K562 (cell line): Measurements from ENCODE around the gene CDH12. TPM values are rescaled to one million over a fixed set of nuclear protein-coding genes. Genes with fewer than 3 reads are reported as not detected.

Experiments used
- ATAC-seq: fragments of 200-7000 bp; cut with Tn5 transposase; 3 replicates; pipeline ENCODE4 v1.9.1; 2020; ENCODE audit warnings: moderate library complexity
- BruUV-seq: library from RNA; stranded (reverse); fragments of 400-500 nt; replicated peaks from 2 replicates; lab custom pipeline; 2021; lab: Mats Ljungman, UMichigan
- CTCF ChIA-PET: fragments of 300-600 bp; formaldehyde crosslinking; extraction: SDS; loops from one replicate; lab custom pipeline; 2021; ENCODE audit warnings: low intra/inter-chr PET ratio; lab: Yijun Ruan, JAX
- POLR2A ChIA-PET: fragments of 300-600, 350-650 bp; sonication (Branson Sonifier 250); formaldehyde crosslinking; extraction: SDS; loops from one replicate; lab custom pipeline; 2021; ENCODE audit warnings: antibody characterized with exemption, inconsistent platforms; lab: Yijun Ruan, JAX
- DNase-seq, 4 experiments: peaks; one replicate each; pipeline versions ENCODE4 v3.0.0 to v3.0.0-alpha.2; 2011 to 2018; ENCODE audit warnings: low spot score in 3 of 4, mixed read lengths in 3 of 4; ENCODE audit errors: extremely low read depth in 1 of 4
- FAIRE-seq: peaks from 2 replicates; lab custom pipeline; 2011; peaks lifted over from hg19 to GRCh38; lab: Jason Lieb, UNC
- H2AFZ ChIP-seq: 2 replicates; pipeline ENCODE4 v1.6.0; 2011; ENCODE audit warnings: low read depth, low read length, control low read depth, inconsistent platforms
- H3K27ac ChIP-seq: fragments of 200-600 bp; 3 replicates; pipeline ENCODE4 v1.8.0; 2011; ENCODE audit warnings: low read depth, mild to moderate bottlenecking, control low read depth, inconsistent platforms, low read length, moderate library complexity, mixed read lengths; ENCODE audit errors: extremely low read depth
- H3K27me3 ChIP-seq, 2 experiments: fragments of 300-600 bp in 1 of 2; 2 replicates in 1 of 2; 3 replicates in 1 of 2; pipeline versions ENCODE4 v1.6.0 to v1.8.0; 2011; ENCODE audit warnings: inconsistent platforms in 2 of 2, low read length in 2 of 2, mild to moderate bottlenecking in 1 of 2, mixed read lengths in 1 of 2, moderate library complexity in 1 of 2; ENCODE audit not compliant: control insufficient read depth in 2 of 2, insufficient read depth in 2 of 2
- H3K36me3 ChIP-seq: fragments of 300-600 bp; 3 replicates; pipeline ENCODE4 v1.8.0; 2011; ENCODE audit warnings: mild to moderate bottlenecking, low read length, inconsistent platforms; ENCODE audit not compliant: control insufficient read depth, insufficient read depth
- H3K4me1 ChIP-seq, 2 experiments: fragments of 200-600 bp in 1 of 2; replicated peaks in 1 of 2; 2 replicates in 1 of 2; 3 replicates in 1 of 2; pipeline versions ENCODE4 v1.5.1 to v1.8.0; 2011; ENCODE audit warnings: inconsistent platforms in 2 of 2, low read length in 2 of 2, mild to moderate bottlenecking in 1 of 2, mixed read lengths in 1 of 2, moderate library complexity in 1 of 2; ENCODE audit not compliant: control insufficient read depth in 2 of 2, insufficient read depth in 2 of 2
- H3K4me2 ChIP-seq: 2 replicates; pipeline ENCODE4 v1.6.1; 2011; ENCODE audit warnings: low read length, control low read depth, inconsistent platforms, mixed read lengths; ENCODE audit not compliant: insufficient read depth
- H3K4me3 ChIP-seq: fragments of 200-600 bp; sonication (generic), shearing (Covaris generic); 2 replicates; pipeline ENCODE4 v1.5.1; 2016; ENCODE audit warnings: control low read depth, inconsistent platforms
- H3K79me2 ChIP-seq: fragments of 200-600 bp; 3 replicates; pipeline ENCODE4 v1.8.0; 2011; ENCODE audit warnings: low read length, inconsistent platforms; ENCODE audit not compliant: control insufficient read depth, insufficient read depth
- H3K9ac ChIP-seq, 2 experiments: 2 replicates each; pipeline versions ENCODE4 v1.6.0 to v1.6.1; 2011; ENCODE audit warnings: low read depth in 2 of 2, low read length in 2 of 2, control low read depth in 1 of 2, inconsistent platforms in 1 of 2, mild to moderate bottlenecking in 1 of 2, mixed read lengths in 1 of 2; ENCODE audit not compliant: insufficient read depth in 1 of 2
- H3K9me1 ChIP-seq: one replicate; pipeline ENCODE4 v1.6.0; 2011; ENCODE audit warnings: inconsistent platforms, mild to moderate bottlenecking, low read length, moderate library complexity; ENCODE audit not compliant: control insufficient read depth, insufficient read depth
- H3K9me3 ChIP-seq: replicated peaks from 2 replicates; pipeline ENCODE4 v1.5.1; 2011; ENCODE audit warnings: low read depth, low read length, inconsistent platforms; ENCODE audit not compliant: control insufficient read depth, insufficient read depth
- H4K20me1 ChIP-seq: replicated peaks from 2 replicates; pipeline ENCODE4 v1.6.1; 2011; ENCODE audit warnings: low read length, inconsistent platforms, mixed read lengths; ENCODE audit not compliant: control insufficient read depth, insufficient read depth
- CBX2 ChIP-seq: fragments of 200-600 bp; sonication (generic); IDR thresholded peaks from one replicate; pipeline ENCODE4 v1.6.1; 2012; ENCODE audit warnings: mild to moderate bottlenecking, low read length, inconsistent platforms; ENCODE audit not compliant: insufficient read depth, poor library complexity, severe bottlenecking
- FOXK1 ChIP-seq: sonication (generic); formaldehyde crosslinking; IDR thresholded peaks from 2 replicates; pipeline ENCODE4 v1.8.0; 2022; ENCODE audit warnings: missing genetic modification reagents, mild to moderate bottlenecking, borderline replicate concordance
- RBM25 ChIP-seq: fragments of 200-400 bp; formaldehyde crosslinking; IDR thresholded peaks from 2 replicates; pipeline ENCODE4 v1.6.1; 2018; ENCODE audit warnings: low read length, low read depth, moderate library complexity; ENCODE audit not compliant: severe bottlenecking
- TBP ChIP-seq: optimal IDR thresholded peaks from 2 replicates; pipeline ENCODE3; 2011; ENCODE audit warnings: low read depth, low read length, improper control_type of control experiment
- XRCC5 ChIP-seq: fragments of 200-400 bp; formaldehyde crosslinking; IDR thresholded peaks from 2 replicates; pipeline ENCODE4 v1.6.1; 2017; ENCODE audit warnings: low read depth, mild to moderate bottlenecking, low read length
- YY1 ChIP-seq, 3 experiments: IDR thresholded peaks; 2 replicates each; pipeline ENCODE4 v1.6.1; 2011; ENCODE audit warnings: low read length in 2 of 3, mild to moderate bottlenecking in 2 of 3, moderate library complexity in 2 of 3, borderline replicate concordance in 1 of 3, control low read depth in 1 of 3, low read depth in 1 of 3; ENCODE audit not compliant: insufficient read depth in 3 of 3, insufficient replicate concordance in 2 of 3, control insufficient read depth in 1 of 3, insufficient read length in 1 of 3; ENCODE audit errors: extremely low read depth in 1 of 3
- ZNF253 ChIP-seq: fragments of 250-450 bp; sonication (Bioruptor Pico); conservative IDR thresholded peaks from 2 replicates; pipeline ENCODE4 v1.6.1; 2021; ENCODE audit warnings: mild to moderate bottlenecking
- ZNF274 ChIP-seq: IDR thresholded peaks from 2 replicates; pipeline ENCODE4 v1.6.1; 2011; ENCODE audit warnings: low read depth, mild to moderate bottlenecking, low read length, moderate library complexity, borderline replicate concordance
- WGBS: fragments of 100-300 bp; shearing (Covaris generic); methylation state at CpG from one replicate; pipeline ENCODE4 v1.1.6; 2016; ENCODE audit warnings: low coverage, mixed read lengths; ENCODE audit not compliant: insufficient coverage; ENCODE audit errors: missing lambda C conversion rate; 5-methylcytosine and 5-hydroxymethylcytosine counted together
- in situ Hi-C: fragments of 300-500 bp; cut with MboI; formaldehyde crosslinking; loops from 4 replicates; pipeline ENCODE4 v1.15.0; 2018; ENCODE audit warnings: inconsistent platforms, mixed read lengths
- intact Hi-C: fragments of 100-400 bp; cut with micrococcal nuclease; formaldehyde crosslinking; loops from 2 replicates; pipeline ENCODE4 v1.14.2; 2022
- polyA plus RNA-seq, 8 experiments: library from polyadenylated mRNA; depleted of rRNA in 4 of 8; stranded (reverse) in 5 of 8; unstranded in 3 of 8; fragments of >200 nt; fragmentation: Nextera tagmentation in 2 of 8; fragmentation: Illumina TruSeq in 1 of 8; extraction: Ambion mirVana in 2 of 8; extraction: Trizol in 1 of 8; gene quantifications; 2 replicates each; pipeline versions ENCODE4 v1.2.1 to v1.2.3, GENCODE V29; 2011 to 2014; ENCODE audit warnings: inconsistent platforms in 1 of 8, missing spikeins in 1 of 8
- total RNA-seq, 7 experiments: library from RNA; depleted of rRNA in 6 of 7; stranded (reverse); fragments of >200 nt in 6 of 7; fragmentation: Illumina TruSeq in 2 of 7; extraction: Trizol in 2 of 7; gene quantifications; 2 replicates each; pipeline versions ENCODE4 v1.2.1 to v1.2.3, GENCODE V29; 2011 to 2021; ENCODE audit warnings: low replicate concordance in 1 of 7
- TF ChIP-seq, protein P1 (sequence below): fragments of 450-650 bp; IDR thresholded peaks from 2 replicates; pipeline ENCODE4 v1.6.1; 2016

Gene CDH12
- total and polyA plus RNA-seq, 9 of the 15 experiments (the other 6 are each of a cell fraction or from before 2014, with no cell fraction given): 0.03 to 1.7 (median 0.37) TPM

DNA sequence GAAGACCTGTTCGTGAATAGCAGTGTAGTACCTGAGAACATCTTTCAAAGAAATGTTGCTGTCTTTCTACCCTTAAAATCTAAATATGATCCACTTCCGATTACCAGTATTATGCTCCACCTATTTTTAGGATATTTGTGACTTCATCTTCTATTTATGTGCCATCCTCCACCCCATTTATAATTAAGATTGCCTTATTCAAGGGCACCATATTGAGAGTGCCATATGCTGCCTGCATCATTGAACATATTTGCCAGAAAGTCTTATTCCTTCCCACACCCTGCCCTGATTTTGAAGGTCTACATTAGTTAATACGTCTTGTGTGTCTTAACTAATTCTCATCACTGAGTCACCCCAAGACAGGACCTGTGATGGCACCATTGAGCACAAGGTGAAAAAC lies 1076.7 kb downstream of the CDH12 start:
- Histone ChIP-seq H3K27me3 (no peaks in the 10 kb centered on the region), H3K9me1 (no peaks in the 10 kb centered on the region), H3K9me3 (no peaks in the 10 kb centered on the region; the same call in 1 of the 2 replicates), H3K4me3 (no peak overlapping the region), H3K4me2 (no peak overlapping the region), H3K4me1 (no peaks in the 10 kb centered on the region), H3K27ac (no peak overlapping the region), H4K20me1 (no peaks in the 10 kb centered on the region), H3K79me2 (no peaks in the 10 kb centered on the region), H3K36me3 (no peaks in the 10 kb centered on the region), H2AFZ (no peak overlapping the region), H3K9ac (no peak overlapping the region)
- DNase-seq: no peak
- in situ Hi-C loops: no loop called here
- FAIRE-seq: no peak
- ChIA-PET CTCF (no interaction called here), POLR2A (no interaction called here)
- BruUV-seq: no TSS peak
- ATAC-seq: no peak
- intact Hi-C loops: no loop called here
- WGBS: 0% methylated on average over 3 of the region's 3 CpGs
- TF ChIP-seq YY1 (IDR thresholded peaks at IDR 0.05; ENCODE audit: borderline replicate concordance in 1 of 3, control insufficient read depth in 1 of 3, extremely low read depth in 1 of 3, insufficient read depth in 3 of 3, insufficient read length in 1 of 3, insufficient replicate concordance in 2 of 3, low read depth in 1 of 3, low read length in 2 of 3) (no peak), ZNF253 (no peak), XRCC5 (no peak), TBP (no peak), FOXK1 (CRISPR knock-in tag) (no peak), RBM25 (no peak), ZNF274 (no peak), CBX2 (no peak)
- TF ChIP-seq, protein P1, sequence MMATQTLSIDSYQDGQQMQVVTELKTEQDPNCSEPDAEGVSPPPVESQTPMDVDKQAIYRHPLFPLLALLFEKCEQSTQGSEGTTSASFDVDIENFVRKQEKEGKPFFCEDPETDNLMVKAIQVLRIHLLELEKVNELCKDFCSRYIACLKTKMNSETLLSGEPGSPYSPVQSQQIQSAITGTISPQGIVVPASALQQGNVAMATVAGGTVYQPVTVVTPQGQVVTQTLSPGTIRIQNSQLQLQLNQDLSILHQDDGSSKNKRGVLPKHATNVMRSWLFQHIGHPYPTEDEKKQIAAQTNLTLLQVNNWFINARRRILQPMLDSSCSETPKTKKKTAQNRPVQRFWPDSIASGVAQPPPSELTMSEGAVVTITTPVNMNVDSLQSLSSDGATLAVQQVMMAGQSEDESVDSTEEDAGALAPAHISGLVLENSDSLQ: no peak
